ENCODE data around the gene IFT172.

DNA sequence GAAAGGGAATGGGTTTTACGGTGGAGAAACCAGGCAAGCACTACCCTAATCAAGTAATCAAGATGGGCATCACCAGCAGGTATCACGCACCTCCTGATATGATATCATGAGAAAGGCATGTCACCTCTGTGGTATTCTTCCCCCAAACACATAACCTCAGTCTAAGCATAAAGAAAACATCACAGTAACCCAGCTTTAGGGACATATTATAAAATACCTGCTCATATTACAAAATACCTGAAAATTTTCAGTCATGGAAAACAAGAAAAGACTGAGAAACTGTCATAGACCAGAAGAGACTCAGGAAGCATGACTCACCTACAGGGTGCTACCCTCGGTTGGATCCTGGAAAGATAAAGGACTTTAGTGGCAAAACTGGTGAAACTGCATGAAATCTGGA lies 37.6 kb upstream of the IFT172 start:
- TF ChIP-seq, protein P1, sequence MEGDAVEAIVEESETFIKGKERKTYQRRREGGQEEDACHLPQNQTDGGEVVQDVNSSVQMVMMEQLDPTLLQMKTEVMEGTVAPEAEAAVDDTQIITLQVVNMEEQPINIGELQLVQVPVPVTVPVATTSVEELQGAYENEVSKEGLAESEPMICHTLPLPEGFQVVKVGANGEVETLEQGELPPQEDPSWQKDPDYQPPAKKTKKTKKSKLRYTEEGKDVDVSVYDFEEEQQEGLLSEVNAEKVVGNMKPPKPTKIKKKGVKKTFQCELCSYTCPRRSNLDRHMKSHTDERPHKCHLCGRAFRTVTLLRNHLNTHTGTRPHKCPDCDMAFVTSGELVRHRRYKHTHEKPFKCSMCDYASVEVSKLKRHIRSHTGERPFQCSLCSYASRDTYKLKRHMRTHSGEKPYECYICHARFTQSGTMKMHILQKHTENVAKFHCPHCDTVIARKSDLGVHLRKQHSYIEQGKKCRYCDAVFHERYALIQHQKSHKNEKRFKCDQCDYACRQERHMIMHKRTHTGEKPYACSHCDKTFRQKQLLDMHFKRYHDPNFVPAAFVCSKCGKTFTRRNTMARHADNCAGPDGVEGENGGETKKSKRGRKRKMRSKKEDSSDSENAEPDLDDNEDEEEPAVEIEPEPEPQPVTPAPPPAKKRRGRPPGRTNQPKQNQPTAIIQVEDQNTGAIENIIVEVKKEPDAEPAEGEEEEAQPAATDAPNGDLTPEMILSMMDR (IDR thresholded peaks at IDR 0.05 in 4 of 5, conservative IDR thresholded peaks at IDR 0.05 in 1 of 5) = no peak
- no peak for TF ChIP-seq POLR2A (IDR thresholded peaks at IDR 0.05)
